SK-N-MC (cell line): Measurements from ENCODE around the gene DIO1.
A peak's percentile ranks its signal among the peaks of the same experiment; 100 is the strongest.

Experiments
- DNase-seq: peaks from one replicate; pipeline ENCODE4 v3.0.0-alpha.2; 2011; ENCODE audit warnings: low read depth, low spot score
- H3K27ac ChIP-seq: fragments of 200-600 bp; sonication (generic); 2 replicates; pipeline ENCODE4 v1.5.1; 2016; ENCODE audit warnings: mixed run types
- H3K36me3 ChIP-seq: fragments of 200-600 bp; sonication (generic); 2 replicates; pipeline ENCODE4 v1.6.1; 2017; ENCODE audit warnings: antibody characterized with exemption, low read length, mixed read lengths; ENCODE audit not compliant: insufficient read depth
- H3K4me3 ChIP-seq: fragments of 200-600 bp; sonication (generic); 2 replicates; pipeline ENCODE4 v1.5.1; 2016
- H3K9ac ChIP-seq: fragments of 200-600 bp; sonication (generic); 2 replicates; pipeline ENCODE4 v1.8.0; 2017; ENCODE audit warnings: mixed run types, mixed read lengths; ENCODE audit not compliant: insufficient read length
- H3K9me3 ChIP-seq: fragments of 200-600 bp; sonication (generic); 2 replicates; pipeline ENCODE4 v1.6.1; 2017; ENCODE audit warnings: low read depth, mild to moderate bottlenecking, antibody characterized with exemption, low read length, moderate library complexity, mixed read lengths
- EZH2 ChIP-seq: fragments of 200-600 bp; sonication (generic); IDR thresholded peaks from one replicate; pipeline ENCODE4 v1.6.1; 2017; ENCODE audit warnings: antibody characterized with exemption
- FOXP2 ChIP-seq: optimal IDR thresholded peaks from 2 replicates; pipeline ENCODE3; 2011; ENCODE audit warnings: mild to moderate bottlenecking, moderate library complexity; ENCODE audit not compliant: insufficient read depth; ENCODE audit errors: extremely low read length, control extremely low read depth
- POLR2AphosphoS5 ChIP-seq: IDR thresholded peaks from 2 replicates; pipeline ENCODE4 v1.6.1; 2012; ENCODE audit warnings: mild to moderate bottlenecking, low read depth, low read length, borderline replicate concordance

Gene DIO1

GRCh38 chr1:53893999-53894636 is at the start of gene DIO1:
Gene DIO1, plus strand, starts transcription at chr1:53894187. Its CDS starts 24 bp downstream, at chr1:53894211.
- no peaks in the 10 kb centered on the region for H3K36me3 ChIP-seq
- no peak for DNase-seq
- no peaks in the 10 kb centered on the region for H3K9me3 ChIP-seq
- TF ChIP-seq FOXP2 = no peak
- no peak for TF ChIP-seq EZH2
- no peak for TF ChIP-seq POLR2AphosphoS5
- H3K9ac ChIP-seq = no peak within 1 kb of the TSS
- H3K27ac ChIP-seq = no peak within 1 kb of the TSS
- H3K4me3 ChIP-seq = no peak within 1 kb of the TSS

DNA sequence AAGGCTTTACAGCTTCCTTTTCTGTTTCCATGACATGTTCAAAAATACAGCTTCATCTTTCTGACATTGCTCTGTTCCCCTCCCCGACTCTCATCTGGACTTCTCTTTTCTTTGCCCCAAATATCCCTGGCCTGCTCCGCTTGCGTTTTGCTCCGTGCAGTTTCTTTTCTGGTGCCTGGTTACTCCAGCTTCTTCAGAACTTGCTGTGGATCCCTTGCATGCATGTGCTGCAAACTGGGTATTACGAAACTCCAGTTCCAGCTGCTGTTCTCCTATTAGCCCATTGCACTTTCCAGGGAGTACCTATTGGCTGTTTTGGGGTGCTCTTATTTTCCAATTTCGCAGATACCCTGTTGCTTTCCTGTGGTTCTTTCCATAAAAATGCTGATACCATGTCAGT is 46.0 kb upstream of the DIO1 start:
- Histone ChIP-seq H3K9ac (no peak overlapping the region), H3K27ac (no peak overlapping the region), H3K36me3 (no peaks in the 10 kb centered on the region), H3K4me3 (no peak overlapping the region), H3K9me3 (no peaks in the 10 kb centered on the region)
- TF ChIP-seq EZH2 (no peak), POLR2AphosphoS5 (no peak), FOXP2 (no peak)
- DNase-seq = no peak

- Histone ChIP-seq H3K27ac (no peak overlapping the region), H3K9ac (no peak overlapping the region), H3K36me3 (no peaks in the 10 kb centered on the region), H3K9me3 (no peaks in the 10 kb centered on the region), H3K4me3 (no peak overlapping the region)
- DNase-seq = no peak
- TF ChIP-seq FOXP2 (no peak), POLR2AphosphoS5 (no peak)
These were observed 43.8 kb upstream of the DIO1 start for GRCh38 chr1:53850082-53850673.

DNA sequence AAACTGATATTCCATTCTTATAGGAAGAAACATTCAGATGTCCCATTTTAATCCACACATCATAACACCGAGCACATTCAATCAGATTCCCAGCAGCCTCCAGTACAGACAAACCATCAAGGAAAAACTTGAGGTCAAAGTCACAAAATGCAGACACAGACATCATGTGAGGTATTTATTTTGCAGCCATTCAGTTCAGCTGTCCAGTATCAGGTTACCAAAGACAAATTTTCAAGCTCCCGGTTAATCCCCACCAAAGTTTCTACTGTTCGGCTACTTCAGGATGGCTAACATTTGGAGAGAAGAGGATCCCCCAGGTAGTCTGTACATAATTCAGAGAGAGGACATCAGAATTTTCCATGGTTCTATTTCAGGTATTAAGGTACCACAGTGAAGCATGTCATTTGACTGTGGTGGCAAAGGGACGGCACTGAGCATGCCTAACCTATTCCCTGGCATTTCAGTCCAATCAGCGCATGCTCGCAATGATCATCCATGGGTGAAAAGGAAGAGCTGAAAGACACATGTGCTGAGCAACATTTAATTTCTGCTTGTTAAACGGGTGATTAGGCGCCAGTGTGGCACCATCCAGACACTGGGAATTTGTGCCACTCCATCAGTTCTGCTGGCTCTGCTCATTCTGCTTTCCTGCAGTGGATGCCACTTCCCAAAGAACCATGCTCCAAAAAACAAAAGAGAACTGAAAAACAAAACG is 42.3 kb upstream of the DIO1 start:
- Histone ChIP-seq H3K36me3 (no peaks in the 10 kb centered on the region), H3K4me3 (no peak overlapping the region), H3K9ac (no peak overlapping the region), H3K27ac (no peak overlapping the region), H3K9me3 (no peaks in the 10 kb centered on the region)
- no peak for TF ChIP-seq POLR2AphosphoS5
- TF ChIP-seq FOXP2 = no peak
- no peak for TF ChIP-seq EZH2
- DNase-seq = no peak

DNA sequence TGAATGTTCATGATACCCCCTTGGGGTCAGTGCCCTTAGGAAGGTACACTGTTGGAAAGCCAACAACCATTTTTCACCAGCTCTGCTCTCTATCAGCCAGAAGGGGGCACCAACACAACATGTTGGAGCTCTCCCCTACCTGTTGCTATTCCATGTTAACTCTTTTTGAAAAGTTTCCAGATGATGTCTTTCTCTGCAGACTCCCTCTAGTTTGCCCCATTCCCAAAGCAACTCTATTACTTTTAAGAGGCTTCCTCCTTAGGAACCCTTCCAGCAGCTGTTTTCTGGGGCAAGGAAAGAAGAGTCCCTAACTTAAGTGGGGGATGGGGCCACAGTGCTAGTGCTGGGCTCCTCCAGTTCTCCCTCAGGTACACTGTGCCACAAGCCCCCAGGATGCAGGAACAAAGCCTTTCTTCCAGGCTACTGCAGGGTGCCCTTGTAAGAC is 33.0 kb upstream of the DIO1 start:
- Histone ChIP-seq H3K9me3 (no peaks in the 10 kb centered on the region), H3K4me3 (no peak overlapping the region)
- peak; percentile 26 for DNase-seq

GRCh38 chr1:53862507-53862906 is 31.5 kb upstream of the DIO1 start:
- TF ChIP-seq EZH2 = no peak
- H3K27ac ChIP-seq = no peak overlapping the region
- H3K36me3 ChIP-seq = peaks cover 4% of the 10 kb centered on the region; the same call in 1 of the 2 replicates
- H3K4me3 ChIP-seq = no peak overlapping the region
- no peak overlapping the region for H3K9ac ChIP-seq
- H3K9me3 ChIP-seq = no peaks in the 10 kb centered on the region
- no peak for DNase-seq

More for the DNA sequence above, 33.0 kb upstream of the DIO1 start:
- TF ChIP-seq POLR2AphosphoS5 = no peak
- no peak for TF ChIP-seq EZH2
- TF ChIP-seq FOXP2 = no peak
- Histone ChIP-seq H3K9ac (no peak overlapping the region), H3K36me3 (no peaks in the 10 kb centered on the region), H3K27ac (no peak overlapping the region)

DNA sequence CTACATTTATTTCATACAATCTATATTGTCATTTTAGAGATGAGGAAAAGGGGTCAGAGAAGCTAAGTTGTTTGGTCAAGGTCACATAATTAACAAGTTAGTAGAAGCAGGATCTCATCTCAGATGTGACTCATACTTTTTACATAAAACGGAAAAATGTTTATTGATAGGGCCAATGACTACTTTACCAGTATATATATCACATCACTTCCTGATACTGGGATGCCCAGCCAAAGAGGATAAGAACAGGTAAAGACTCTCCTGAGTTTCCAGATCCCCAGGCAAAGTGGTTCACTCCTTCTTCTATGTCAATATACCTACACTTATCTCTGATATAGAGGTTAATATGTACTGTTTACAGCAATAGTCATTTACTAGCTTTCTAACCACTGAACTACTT is 25.4 kb upstream of the DIO1 start:
- DNase-seq = no peak
- peaks cover 7% of the 10 kb centered on the region for H3K36me3 ChIP-seq
- no peak overlapping the region for H3K9ac ChIP-seq
- TF ChIP-seq POLR2AphosphoS5 (no peak), FOXP2 (no peak), EZH2 (no peak)
- H3K4me3 ChIP-seq = no peak overlapping the region
- no peaks in the 10 kb centered on the region for H3K9me3 ChIP-seq
- H3K27ac ChIP-seq = no peak overlapping the region

DNA sequence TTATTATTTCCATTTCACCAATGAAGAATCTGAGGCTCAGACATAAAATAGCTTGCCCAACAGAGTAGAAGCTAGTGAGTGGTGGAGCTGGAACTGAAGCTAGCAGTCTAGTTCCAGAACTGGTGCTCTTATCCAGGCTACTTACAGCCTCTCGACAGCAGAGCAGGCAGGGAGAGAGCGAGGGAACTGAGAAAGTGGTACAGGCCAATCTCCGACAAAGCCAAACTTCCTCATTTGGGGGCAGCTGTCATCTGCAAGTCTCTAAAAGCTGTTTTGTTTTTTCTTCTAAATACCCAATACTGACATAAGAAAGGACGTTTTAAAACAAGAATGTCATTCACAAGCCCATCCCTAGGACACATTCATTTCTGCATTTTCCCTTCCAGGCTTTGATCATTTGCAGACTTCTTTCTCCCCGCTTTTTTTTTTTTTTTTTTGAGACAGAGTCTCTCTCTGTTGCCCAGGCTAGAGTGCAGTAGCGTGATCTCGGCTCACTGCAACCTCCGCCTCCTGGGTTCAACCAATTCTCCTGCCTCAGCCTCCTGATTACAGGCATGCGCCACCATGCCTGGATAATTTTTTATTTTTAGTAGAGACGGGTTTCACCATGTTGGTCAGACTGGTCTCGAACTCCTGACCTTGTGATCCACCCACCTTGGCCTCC is 24.4 kb upstream of the DIO1 start:
- Histone ChIP-seq H3K36me3 (peaks cover 7% of the 10 kb centered on the region), H3K27ac (no peak overlapping the region), H3K9ac (no peak overlapping the region), H3K4me3 (no peak overlapping the region), H3K9me3 (no peaks in the 10 kb centered on the region)
- no peak for DNase-seq
- TF ChIP-seq FOXP2 = no peak
- TF ChIP-seq EZH2 = no peak
- TF ChIP-seq POLR2AphosphoS5 = no peak
